Peyer's patch (tissue), 4 donors: Measurements from ENCODE around the gene DRGX.

ENCODE experiments used
- CTCF ChIP-seq, 6 experiments: fragments of 450-650 bp in 4 of 6; fragments of 200-600 bp in 2 of 6; sonication (generic) in 1 of 6; IDR thresholded peaks; one replicate each; pipeline ENCODE4 v1.5.1; 2017 to 2019; ENCODE audit warnings: antibody characterized with exemption in 6 of 6, mild to moderate bottlenecking in 3 of 6, moderate library complexity in 1 of 6
- POLR2A ChIP-seq, 2 donors: fragments of 450-650 bp; IDR thresholded peaks; one replicate each; pipeline ENCODE4 v1.5.1; 2017; ENCODE audit warnings: antibody characterized with exemption in 2 of 2, mild to moderate bottlenecking in 2 of 2, moderate library complexity in 2 of 2

GRCh38 chr10:49314806-49315205, 81.1 kb downstream of the DRGX start:
- TF ChIP-seq CTCF (IDR thresholded peaks at IDR 0.05) (no peak), POLR2A (IDR thresholded peaks at IDR 0.05) (no peak)
